ENCODE data around the gene FARS2. TPM values are rescaled to one million over a fixed set of nuclear protein-coding genes. Genes with fewer than 3 reads are reported as not detected.

FARS2 gene
- total RNA-seq, 3 donors from 2014 or later = 12.0 to 29.6 (median 24.3) TPM

- no peaks in the 10 kb centered on the region for H3K9me3 ChIP-seq
- H3K4me3 ChIP-seq = no peak overlapping the region
- DNase-seq (ENCODE audit: low spot score in 2 of 2) = no peak
- H3K27ac ChIP-seq = no peak overlapping the region
- TF ChIP-seq POLR2A (IDR thresholded peaks at IDR 0.05) = no peak
- TF ChIP-seq POLR2AphosphoS5 (IDR thresholded peaks at IDR 0.05) = no peak
- no peak for TF ChIP-seq CTCF (IDR thresholded peaks at IDR 0.05)
- H3K27me3 ChIP-seq = no peaks in the 10 kb centered on the region
- H3K36me3 ChIP-seq = no peaks in the 10 kb centered on the region
- H3K4me1 ChIP-seq = no peaks in the 10 kb centered on the region
- intact Hi-C loops (cut with DNase I; ENCODE audit: low total_unique reads) = no loop called here
Observed at GRCh38 chr6:5468586-5468985, 207.3 kb downstream of the FARS2 start.

- H3K27me3 ChIP-seq = no peaks in the 10 kb centered on the region
- intact Hi-C loops (cut with DNase I; ENCODE audit: low total_unique reads) = no loop called here
- no peak overlapping the region for H3K27ac ChIP-seq
- TF ChIP-seq CTCF (IDR thresholded peaks at IDR 0.05) (no peak), POLR2AphosphoS5 (IDR thresholded peaks at IDR 0.05) (no peak), POLR2A (IDR thresholded peaks at IDR 0.05) (no peak)
- H3K9me3 ChIP-seq = no peaks in the 10 kb centered on the region
- H3K4me3 ChIP-seq = no peak overlapping the region
- no peaks in the 10 kb centered on the region for H3K36me3 ChIP-seq
- DNase-seq (ENCODE audit: low spot score in 2 of 2) = no peak
- H3K4me1 ChIP-seq = no peaks in the 10 kb centered on the region
Observed at GRCh38 chr6:5469101-5469846, 208.0 kb downstream of the FARS2 start.

GRCh38 chr6:5471044-5471443 is 209.7 kb downstream of the FARS2 start:
- no peak for DNase-seq (ENCODE audit: low spot score in 2 of 2)
- Histone ChIP-seq H3K36me3 (no peaks in the 10 kb centered on the region), H3K4me3 (no peak overlapping the region), H3K27ac (no peak overlapping the region), H3K27me3 (no peaks in the 10 kb centered on the region), H3K9me3 (no peaks in the 10 kb centered on the region), H3K4me1 (no peaks in the 10 kb centered on the region)
- TF ChIP-seq POLR2AphosphoS5 (IDR thresholded peaks at IDR 0.05) (no peak), CTCF (IDR thresholded peaks at IDR 0.05) (peak; percentile 14 to 64 (median 53)), POLR2A (IDR thresholded peaks at IDR 0.05) (no peak)
- intact Hi-C loops (cut with DNase I; ENCODE audit: low total_unique reads) = no loop called here

DNA sequence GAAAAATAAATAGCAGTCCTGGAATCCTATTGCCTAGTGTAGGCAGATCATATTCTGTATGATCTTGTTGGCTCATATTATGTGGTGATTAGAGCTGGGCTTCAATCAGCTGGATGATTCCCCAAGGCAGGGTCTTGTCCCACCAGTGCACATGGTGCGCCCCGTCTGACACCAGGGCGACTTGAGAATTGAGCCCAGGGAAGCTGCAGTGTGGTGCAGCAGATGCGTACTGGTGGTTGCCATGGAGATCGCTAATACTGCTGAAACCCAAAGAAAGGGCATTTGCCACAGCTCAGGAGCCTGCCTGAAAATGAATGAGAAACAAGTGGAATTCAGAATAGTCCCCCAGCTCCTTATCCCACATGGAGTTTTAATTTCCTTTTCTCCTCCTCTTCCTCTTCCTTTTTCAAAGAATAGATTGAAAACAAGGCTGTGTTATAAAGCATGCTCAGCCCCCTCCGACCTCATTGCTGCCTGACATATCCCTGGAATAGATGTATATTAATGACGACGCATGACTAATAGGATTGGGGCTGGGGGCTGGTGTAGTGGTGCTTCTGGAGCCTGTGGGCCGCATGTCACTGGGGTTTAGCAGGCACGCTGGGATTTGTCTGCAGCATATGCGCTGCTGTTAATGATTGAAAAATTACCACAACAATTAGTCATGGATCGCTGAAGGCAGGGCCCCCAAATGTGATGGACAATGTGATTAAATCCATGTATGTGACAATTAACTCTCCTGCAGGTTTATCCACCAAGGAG is 210.5 kb downstream of the FARS2 start:
- Histone ChIP-seq H3K36me3 (no peaks in the 10 kb centered on the region), H3K27me3 (no peaks in the 10 kb centered on the region), H3K27ac (no peak overlapping the region), H3K4me1 (no peaks in the 10 kb centered on the region), H3K4me3 (no peak overlapping the region), H3K9me3 (no peaks in the 10 kb centered on the region)
- no peak for DNase-seq (ENCODE audit: low spot score in 2 of 2)
- no peak for TF ChIP-seq POLR2A (IDR thresholded peaks at IDR 0.05)
- no peak for TF ChIP-seq POLR2AphosphoS5 (IDR thresholded peaks at IDR 0.05)
- no peak for TF ChIP-seq CTCF (IDR thresholded peaks at IDR 0.05)
- intact Hi-C loops (cut with DNase I; ENCODE audit: low total_unique reads) = no loop called here

GRCh38 chr6:5472571-5472970 is 211.3 kb downstream of the FARS2 start:
- Histone ChIP-seq H3K4me3 (no peak overlapping the region), H3K27me3 (no peaks in the 10 kb centered on the region), H3K36me3 (no peaks in the 10 kb centered on the region), H3K4me1 (no peaks in the 10 kb centered on the region), H3K27ac (no peak overlapping the region), H3K9me3 (no peaks in the 10 kb centered on the region)
- no peak for DNase-seq (ENCODE audit: low spot score in 2 of 2)
- TF ChIP-seq CTCF (IDR thresholded peaks at IDR 0.05) (no peak), POLR2AphosphoS5 (IDR thresholded peaks at IDR 0.05) (no peak), POLR2A (IDR thresholded peaks at IDR 0.05) (no peak)
- intact Hi-C loops (cut with DNase I; ENCODE audit: low total_unique reads) = no loop called here
